Activated naive CD8-positive, alpha-beta T cell treated with anti-CD3 and anti-CD28 coated beads for 36 hours (primary cell): ENCODE data around the gene DMRTC2. TPM values are rescaled to one million over a fixed set of nuclear protein-coding genes. Genes with fewer than 3 reads are reported as not detected.

Source experiments
- DNase-seq: peaks from one replicate; pipeline ENCODE4 v3.0.0; 2021
- H3K27ac Mint-ChIP-seq: one replicate; pipeline ENCODE4 v1.8.0; 2022; ENCODE audit warnings: mild to moderate bottlenecking, moderate library complexity, mixed read lengths
- H3K27me3 Mint-ChIP-seq: one replicate; pipeline ENCODE4 v1.8.0; 2022; ENCODE audit warnings: mild to moderate bottlenecking, mixed read lengths
- H3K36me3 Mint-ChIP-seq: one replicate; pipeline ENCODE4 v1.8.0; 2021; ENCODE audit warnings: mild to moderate bottlenecking, mixed read lengths
- H3K4me1 Mint-ChIP-seq: one replicate; pipeline ENCODE4 v1.8.0; 2021; ENCODE audit warnings: mixed read lengths
- H3K4me3 Mint-ChIP-seq: one replicate; pipeline ENCODE4 v1.8.0; 2022; ENCODE audit warnings: mild to moderate bottlenecking, moderate library complexity, mixed read lengths
- H3K9me3 Mint-ChIP-seq: one replicate; pipeline ENCODE4 v1.8.0; 2022; ENCODE audit warnings: mixed read lengths
- total RNA-seq, 2 experiments: library from RNA; stranded (reverse); gene quantifications; one replicate each; pipeline ENCODE4 v1.2.3, GENCODE V29; 2021

The DMRTC2 gene
- total RNA-seq, 2 experiments from 2014 or later, result not detected

GRCh38 chr19:41821003-41821735 lies 23.7 kb upstream of the DMRTC2 start:
- no peaks in the 10 kb centered on the region for H3K36me3 Mint-ChIP-seq
- H3K4me3 Mint-ChIP-seq, result no peak overlapping the region
- peak; percentile 51 for DNase-seq
- no peaks in the 10 kb centered on the region for H3K9me3 Mint-ChIP-seq
- peaks cover 24% of the 10 kb centered on the region for H3K27me3 Mint-ChIP-seq
- no peak overlapping the region for H3K27ac Mint-ChIP-seq
- H3K4me1 Mint-ChIP-seq, result no peaks in the 10 kb centered on the region

- Mint-ChIP-seq H3K4me3 (no peak overlapping the region), H3K4me1 (no peaks in the 10 kb centered on the region), H3K9me3 (no peaks in the 10 kb centered on the region), H3K27me3 (peaks cover 12% of the 10 kb centered on the region), H3K27ac (no peak overlapping the region), H3K36me3 (no peaks in the 10 kb centered on the region)
- DNase-seq, result no peak
Observed at GRCh38 chr19:41837981-41838708, 6.7 kb upstream of the DMRTC2 start.

- H3K4me1 Mint-ChIP-seq, result no peaks in the 10 kb centered on the region
- no peak overlapping the region for H3K4me3 Mint-ChIP-seq
- H3K36me3 Mint-ChIP-seq, result no peaks in the 10 kb centered on the region
- DNase-seq, result no peak
- no peaks in the 10 kb centered on the region for H3K9me3 Mint-ChIP-seq
- no peak overlapping the region for H3K27ac Mint-ChIP-seq
- peaks cover 12% of the 10 kb centered on the region for H3K27me3 Mint-ChIP-seq
Observed at GRCh38 chr19:41839211-41839610, 5.6 kb upstream of the DMRTC2 start.

- no peak for DNase-seq
- peaks cover 4% of the 10 kb centered on the region for H3K27me3 Mint-ChIP-seq
- H3K4me3 Mint-ChIP-seq, result no peak overlapping the region
- H3K36me3 Mint-ChIP-seq, result no peaks in the 10 kb centered on the region
- H3K9me3 Mint-ChIP-seq, result no peaks in the 10 kb centered on the region
- no peak overlapping the region for H3K27ac Mint-ChIP-seq
- H3K4me1 Mint-ChIP-seq, result no peaks in the 10 kb centered on the region
Observed at GRCh38 chr19:41843371-41843770, 1.5 kb upstream of the DMRTC2 start.

- no peak for DNase-seq
- H3K9me3 Mint-ChIP-seq, result no peaks in the 10 kb centered on the region
- H3K27me3 Mint-ChIP-seq, result no peaks in the 10 kb centered on the region
- no peak within 1 kb of the TSS for H3K27ac Mint-ChIP-seq
- H3K36me3 Mint-ChIP-seq, result no peaks in the 10 kb centered on the region
- H3K4me1 Mint-ChIP-seq, result no peaks in the 10 kb centered on the region
- H3K4me3 Mint-ChIP-seq, result no peak within 1 kb of the TSS
Observed at GRCh38 chr19:41844601-41845000, 241 bp upstream of the DMRTC2 start, which contains the start of gene LYPD4. Gene LYPD4, minus strand, starts transcription at chr19:41844683. Its CDS starts 5,398 bp downstream, at chr19:41839285.

GRCh38 chr19:41845051-41845590 lies 279 bp downstream of the DMRTC2 start:
- no peaks in the 10 kb centered on the region for H3K36me3 Mint-ChIP-seq
- no peak overlapping the region for H3K27ac Mint-ChIP-seq
- no peak for DNase-seq
- no peaks in the 10 kb centered on the region for H3K4me1 Mint-ChIP-seq
- no peaks in the 10 kb centered on the region for H3K9me3 Mint-ChIP-seq
- no peaks in the 10 kb centered on the region for H3K27me3 Mint-ChIP-seq
- no peak overlapping the region for H3K4me3 Mint-ChIP-seq

GRCh38 chr19:41847351-41848105 lies 2.7 kb downstream of the DMRTC2 start:
- DNase-seq, result no peak
- Mint-ChIP-seq H3K9me3 (no peaks in the 10 kb centered on the region), H3K27ac (no peak overlapping the region), H3K36me3 (no peaks in the 10 kb centered on the region), H3K4me1 (no peaks in the 10 kb centered on the region), H3K27me3 (no peaks in the 10 kb centered on the region), H3K4me3 (no peak overlapping the region)

GRCh38 chr19:41848666-41849065 lies 3.8 kb downstream of the DMRTC2 start:
- Mint-ChIP-seq H3K4me1 (no peaks in the 10 kb centered on the region), H3K4me3 (no peak overlapping the region), H3K27ac (no peak overlapping the region), H3K9me3 (no peaks in the 10 kb centered on the region), H3K36me3 (no peaks in the 10 kb centered on the region), H3K27me3 (no peaks in the 10 kb centered on the region)
- no peak for DNase-seq

GRCh38 chr19:41849067-41849466 lies 4.2 kb downstream of the DMRTC2 start:
- no peak overlapping the region for H3K4me3 Mint-ChIP-seq
- H3K27ac Mint-ChIP-seq, result no peak overlapping the region
- no peaks in the 10 kb centered on the region for H3K36me3 Mint-ChIP-seq
- no peaks in the 10 kb centered on the region for H3K9me3 Mint-ChIP-seq
- H3K27me3 Mint-ChIP-seq, result no peaks in the 10 kb centered on the region
- DNase-seq, result no peak
- no peaks in the 10 kb centered on the region for H3K4me1 Mint-ChIP-seq

GRCh38 chr19:41850381-41850780 lies 5.5 kb downstream of the DMRTC2 start:
- Mint-ChIP-seq H3K4me3 (no peak overlapping the region), H3K27ac (no peak overlapping the region), H3K27me3 (no peaks in the 10 kb centered on the region), H3K36me3 (no peaks in the 10 kb centered on the region), H3K9me3 (no peaks in the 10 kb centered on the region), H3K4me1 (no peaks in the 10 kb centered on the region)
- no peak for DNase-seq

GRCh38 chr19:41851456-41851855 lies 6.6 kb downstream of the DMRTC2 start:
- DNase-seq, result no peak
- Mint-ChIP-seq H3K36me3 (no peaks in the 10 kb centered on the region), H3K4me3 (no peak overlapping the region), H3K9me3 (no peaks in the 10 kb centered on the region), H3K27me3 (no peaks in the 10 kb centered on the region), H3K27ac (no peak overlapping the region), H3K4me1 (no peaks in the 10 kb centered on the region)

- no peak for DNase-seq
- no peak overlapping the region for H3K4me3 Mint-ChIP-seq
- H3K27ac Mint-ChIP-seq, result no peak overlapping the region
- H3K27me3 Mint-ChIP-seq, result no peaks in the 10 kb centered on the region
- no peaks in the 10 kb centered on the region for H3K9me3 Mint-ChIP-seq
- no peaks in the 10 kb centered on the region for H3K36me3 Mint-ChIP-seq
- H3K4me1 Mint-ChIP-seq, result no peaks in the 10 kb centered on the region
Observed at GRCh38 chr19:41853344-41853743, 8.5 kb downstream of the DMRTC2 start.

GRCh38 chr19:41853768-41854167 lies 8.9 kb downstream of the DMRTC2 start:
- Mint-ChIP-seq H3K4me1 (no peaks in the 10 kb centered on the region), H3K27ac (no peak overlapping the region), H3K4me3 (no peak overlapping the region), H3K27me3 (no peaks in the 10 kb centered on the region), H3K36me3 (no peaks in the 10 kb centered on the region), H3K9me3 (no peaks in the 10 kb centered on the region)
- no peak for DNase-seq

GRCh38 chr19:41859213-41859617 lies 14.4 kb downstream of the DMRTC2 start:
- no peaks in the 10 kb centered on the region for H3K9me3 Mint-ChIP-seq
- H3K4me1 Mint-ChIP-seq, result peaks cover 36% of the 10 kb centered on the region
- peak overlapping the region; percentile 92 for H3K4me3 Mint-ChIP-seq
- H3K36me3 Mint-ChIP-seq, result peaks cover 37% of the 10 kb centered on the region
- peak overlapping the region; percentile 98 for H3K27ac Mint-ChIP-seq
- no peak for DNase-seq
- no peaks in the 10 kb centered on the region for H3K27me3 Mint-ChIP-seq
